Prostate gland (tissue), 2 donors: ENCODE data around the gene GABRG3. TPM values are rescaled to one million over a fixed set of nuclear protein-coding genes. Genes with fewer than 3 reads are reported as not detected.

Experiments used
- DNase-seq: peaks from one replicate; pipeline ENCODE4 v3.0.0-alpha.2; 2019; ENCODE audit warnings: low spot score
- H3K27ac ChIP-seq, 2 donors: fragments of 200-600 bp; sonication (generic); 2 replicates each; pipeline ENCODE4 v1.5.1; 2017 to 2019
- H3K27me3 ChIP-seq: fragments of 200-600 bp; sonication (generic); replicated peaks from 2 replicates; pipeline ENCODE4 v1.5.1; 2019; ENCODE audit not compliant: insufficient read depth
- H3K36me3 ChIP-seq, 2 donors: fragments of 200-600 bp; sonication (generic); 1 replicate in 1 of 2; 2 replicates in 1 of 2; pipeline versions ENCODE4 v1.5.1 to v1.8.1; 2017 to 2019
- H3K4me1 ChIP-seq: fragments of 200-600 bp; sonication (generic); replicated peaks from 2 replicates; pipeline ENCODE4 v1.5.1; 2019
- H3K4me3 ChIP-seq, 2 donors: fragments of 200-600 bp; sonication (generic); 2 replicates each; pipeline ENCODE4 v1.5.1; 2017 to 2019
- H3K9me3 ChIP-seq: fragments of 200-600 bp; sonication (generic); 2 replicates; pipeline ENCODE4 v1.5.1; 2017
- CTCF ChIP-seq, 4 experiments: fragments of 200-600 bp in 2 of 4; fragments of 450-650 bp in 2 of 4; sonication (generic) in 2 of 4; IDR thresholded peaks; 1 replicate in 3 of 4; 2 replicates in 1 of 4; pipeline ENCODE4 v1.5.1; 2016 to 2019; ENCODE audit warnings: antibody characterized with exemption in 4 of 4, mild to moderate bottlenecking in 2 of 4, moderate library complexity in 2 of 4
- POLR2A ChIP-seq: fragments of 450-650 bp; IDR thresholded peaks from one replicate; pipeline ENCODE4 v1.6.1; 2016; ENCODE audit warnings: antibody characterized with exemption, mild to moderate bottlenecking
- POLR2AphosphoS5 ChIP-seq: sonication (generic); formaldehyde crosslinking; IDR thresholded peaks from one replicate; pipeline ENCODE4 v1.6.1; 2017; ENCODE audit warnings: antibody characterized with exemption
- WGBS: methylation state at CpG from one replicate; pipeline ENCODE4 v1.1.5; 2018; 5-methylcytosine and 5-hydroxymethylcytosine counted together
- intact Hi-C: fragments of 100-400 bp; cut with DNase I; formaldehyde crosslinking; loops from one replicate; pipeline ENCODE4 v1.14.2; 2022
- total RNA-seq, 2 donors: library from RNA; depleted of rRNA; stranded (reverse); fragments of >200 nt; gene quantifications; one replicate each; pipeline ENCODE4 v1.1.0, GENCODE V29; 2016

GABRG3 gene
- total RNA-seq, 2 donors from 2014 or later, result 15.6 to 35.4 TPM

GRCh38 chr15:27062951-27063350, 92.0 kb downstream of the GABRG3 start:
- Histone ChIP-seq H3K27ac (no peak overlapping the region), H3K36me3 (no peaks in the 10 kb centered on the region), H3K9me3 (no peaks in the 10 kb centered on the region), H3K4me3 (no peak overlapping the region), H3K4me1 (no peaks in the 10 kb centered on the region), H3K27me3 (no peaks in the 10 kb centered on the region)
- intact Hi-C loops, result no loop called here
- TF ChIP-seq CTCF (IDR thresholded peaks at IDR 0.05) (no peak), POLR2AphosphoS5 (no peak), POLR2A (no peak)
- no peak for DNase-seq
- 66% methylated on average over 9 of the region's 9 CpGs for WGBS

GRCh38 chr15:27064080-27064479, 93.1 kb downstream of the GABRG3 start:
- WGBS, result 93% methylated on average over 12 of the region's 12 CpGs
- intact Hi-C loops, result no loop called here
- H3K27me3 ChIP-seq, result no peaks in the 10 kb centered on the region
- H3K36me3 ChIP-seq, result no peaks in the 10 kb centered on the region
- H3K9me3 ChIP-seq, result no peaks in the 10 kb centered on the region
- no peak overlapping the region for H3K4me3 ChIP-seq
- TF ChIP-seq CTCF (IDR thresholded peaks at IDR 0.05), result no peak
- no peak for TF ChIP-seq POLR2AphosphoS5
- TF ChIP-seq POLR2A, result no peak
- H3K4me1 ChIP-seq, result no peaks in the 10 kb centered on the region
- H3K27ac ChIP-seq, result no peak overlapping the region
- DNase-seq, result no peak

GRCh38 chr15:27065151-27065550, 94.2 kb downstream of the GABRG3 start:
- Histone ChIP-seq H3K4me3 (no peak overlapping the region), H3K9me3 (no peaks in the 10 kb centered on the region), H3K27ac (no peak overlapping the region), H3K4me1 (no peaks in the 10 kb centered on the region), H3K36me3 (no peaks in the 10 kb centered on the region), H3K27me3 (no peaks in the 10 kb centered on the region)
- no peak for TF ChIP-seq CTCF (IDR thresholded peaks at IDR 0.05)
- TF ChIP-seq POLR2A, result no peak
- TF ChIP-seq POLR2AphosphoS5, result no peak
- WGBS, result 82% methylated on average over 7 of the region's 7 CpGs
- intact Hi-C loops, result no loop called here
- no peak for DNase-seq

- H3K27me3 ChIP-seq, result no peaks in the 10 kb centered on the region
- H3K27ac ChIP-seq, result no peak overlapping the region
- intact Hi-C loops, result no loop called here
- TF ChIP-seq POLR2A (no peak), CTCF (IDR thresholded peaks at IDR 0.05) (no peak), POLR2AphosphoS5 (no peak)
- DNase-seq, result no peak
- 82% methylated on average over 4 of the region's 4 CpGs for WGBS
- H3K36me3 ChIP-seq, result no peaks in the 10 kb centered on the region
- H3K4me1 ChIP-seq, result no peaks in the 10 kb centered on the region
- no peak overlapping the region for H3K4me3 ChIP-seq
- no peaks in the 10 kb centered on the region for H3K9me3 ChIP-seq
These were observed 94.8 kb downstream of the GABRG3 start for GRCh38 chr15:27065785-27066184.

- intact Hi-C loops, result no loop called here
- Histone ChIP-seq H3K27ac (no peak overlapping the region), H3K9me3 (no peaks in the 10 kb centered on the region), H3K4me1 (no peaks in the 10 kb centered on the region), H3K4me3 (no peak overlapping the region), H3K36me3 (no peaks in the 10 kb centered on the region), H3K27me3 (no peaks in the 10 kb centered on the region)
- 74% methylated on average over 2 of the region's 2 CpGs for WGBS
- TF ChIP-seq CTCF (IDR thresholded peaks at IDR 0.05) (no peak), POLR2AphosphoS5 (no peak), POLR2A (no peak)
- DNase-seq, result no peak
These were observed 95.5 kb downstream of the GABRG3 start for GRCh38 chr15:27066446-27066845.
